ENCODE results near the gene PTPRN2. TPM values are rescaled to one million over a fixed set of nuclear protein-coding genes. Genes with fewer than 3 reads are reported as not detected.

The PTPRN2 gene
- total and polyA plus RNA-seq, 2 of the 8 experiments (the other 6 are each of a cell fraction or from before 2014, with no cell fraction given): 2.6 to 4.5 TPM

- TF ChIP-seq RAD21 (IDR thresholded peaks at IDR 0.05 in 1 of 2, conservative IDR thresholded peaks at IDR 0.05 in 1 of 2; ENCODE audit: low read depth in 2 of 2, low read length in 2 of 2) (no peak), POU5F1 (IDR thresholded peaks at IDR 0.05; ENCODE audit: low read depth, low read length) (no peak), SIN3A (conservative IDR thresholded peaks at IDR 0.05 in 1 of 2, IDR thresholded peaks at IDR 0.05 in 1 of 2; ENCODE audit: low read depth in 1 of 2, low read length in 2 of 2) (no peak), TEAD4 (IDR thresholded peaks at IDR 0.05; ENCODE audit: low read depth, low read length) (no peak), HDAC2 (IDR thresholded peaks at IDR 0.05; ENCODE audit: borderline replicate concordance in 1 of 2, low read depth in 2 of 2, low read length in 2 of 2) (no peak)
Measured at GRCh38 chr7:157897681-157898080, 689.9 kb downstream of the PTPRN2 start (continued).

Data from H1 (cell line).